ENCODE measurements around the gene CNBD2.

DNA sequence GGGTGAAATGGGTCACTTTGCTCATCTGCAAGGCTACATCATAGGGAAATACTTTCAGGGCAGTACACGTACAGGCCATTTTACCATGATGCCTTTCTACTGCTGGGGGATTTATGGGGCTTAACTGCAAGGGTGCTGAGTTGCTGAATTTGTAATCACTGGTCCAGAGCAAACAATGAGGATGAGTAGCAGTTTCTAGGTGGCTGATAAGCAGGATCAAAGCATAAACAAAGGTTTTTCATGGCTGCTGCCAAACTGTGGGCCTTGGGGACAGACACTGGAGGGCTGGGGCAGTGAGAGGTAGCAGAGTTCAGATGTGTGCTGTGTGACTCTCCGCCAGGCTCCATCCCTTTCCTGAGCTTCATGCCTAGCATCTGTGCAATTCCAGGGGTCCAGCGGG lies 68.3 kb downstream of the CNBD2 start:
- no peak for TF ChIP-seq EZH2 (IDR thresholded peaks at IDR 0.05; ENCODE audit: borderline replicate concordance, low read depth, low read length, poor library complexity, severe bottlenecking)
- TF ChIP-seq, protein P1, sequence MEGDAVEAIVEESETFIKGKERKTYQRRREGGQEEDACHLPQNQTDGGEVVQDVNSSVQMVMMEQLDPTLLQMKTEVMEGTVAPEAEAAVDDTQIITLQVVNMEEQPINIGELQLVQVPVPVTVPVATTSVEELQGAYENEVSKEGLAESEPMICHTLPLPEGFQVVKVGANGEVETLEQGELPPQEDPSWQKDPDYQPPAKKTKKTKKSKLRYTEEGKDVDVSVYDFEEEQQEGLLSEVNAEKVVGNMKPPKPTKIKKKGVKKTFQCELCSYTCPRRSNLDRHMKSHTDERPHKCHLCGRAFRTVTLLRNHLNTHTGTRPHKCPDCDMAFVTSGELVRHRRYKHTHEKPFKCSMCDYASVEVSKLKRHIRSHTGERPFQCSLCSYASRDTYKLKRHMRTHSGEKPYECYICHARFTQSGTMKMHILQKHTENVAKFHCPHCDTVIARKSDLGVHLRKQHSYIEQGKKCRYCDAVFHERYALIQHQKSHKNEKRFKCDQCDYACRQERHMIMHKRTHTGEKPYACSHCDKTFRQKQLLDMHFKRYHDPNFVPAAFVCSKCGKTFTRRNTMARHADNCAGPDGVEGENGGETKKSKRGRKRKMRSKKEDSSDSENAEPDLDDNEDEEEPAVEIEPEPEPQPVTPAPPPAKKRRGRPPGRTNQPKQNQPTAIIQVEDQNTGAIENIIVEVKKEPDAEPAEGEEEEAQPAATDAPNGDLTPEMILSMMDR (conservative IDR thresholded peaks at IDR 0.05; ENCODE audit: low read depth, low read length), result no peak

Data from A673 (cell line).